Activated CD4-positive, alpha-beta memory T cell treated with anti-CD3 and anti-CD28 coated beads, Interleukin-2, amount 10 ng/mL, durations not matched to agents 7 days and 5 days (primary cell): Measurements from ENCODE around the gene WNT3. TPM values are rescaled to one million over a fixed set of nuclear protein-coding genes. Genes with fewer than 3 reads are reported as not detected.

Source experiments
- CTCF ChIA-PET: fragments of 350-600 bp; sonication (Branson Sonifier 250); formaldehyde crosslinking; loops from one replicate; lab custom pipeline; 2021; ENCODE audit warnings: antibody characterized with exemption, inconsistent platforms; lab: Charles Lee
- POLR2A ChIA-PET: fragments of 350-600 bp; sonication (Branson Sonifier 250); formaldehyde crosslinking; loops from one replicate; lab custom pipeline; 2021; ENCODE audit warnings: antibody characterized with exemption; lab: Charles Lee
- DNase-seq: peaks from one replicate; pipeline ENCODE4 v3.0.0-alpha.2; 2020
- H3K27ac Mint-ChIP-seq: one replicate; pipeline ENCODE4 v1.8.0; 2021; ENCODE audit warnings: mild to moderate bottlenecking, mixed read lengths
- H3K27me3 Mint-ChIP-seq: one replicate; pipeline ENCODE4 v1.8.0; 2021; ENCODE audit warnings: mixed read lengths
- H3K36me3 Mint-ChIP-seq: one replicate; pipeline ENCODE4 v1.8.0; 2021; ENCODE audit warnings: low read depth, mixed read lengths
- H3K4me1 Mint-ChIP-seq: one replicate; pipeline ENCODE4 v1.8.0; 2021; ENCODE audit warnings: mixed read lengths
- H3K4me3 Mint-ChIP-seq: one replicate; pipeline ENCODE4 v1.8.0; 2021; ENCODE audit warnings: mild to moderate bottlenecking, mixed read lengths
- H3K9me3 Mint-ChIP-seq: one replicate; pipeline ENCODE4 v1.8.0; 2021; ENCODE audit warnings: mixed read lengths
- total RNA-seq, 2 experiments: library from RNA; stranded (reverse); gene quantifications; one replicate each; pipeline ENCODE4 v1.2.3, GENCODE V29; 2021

WNT3 gene
- total RNA-seq, 2 experiments from 2014 or later: not detected

GRCh38 chr17:46732754-46733398 is 85.6 kb downstream of the WNT3 start:
- H3K4me1 Mint-ChIP-seq: no peaks in the 10 kb centered on the region
- CTCF ChIA-PET: no interaction called here
- H3K36me3 Mint-ChIP-seq: peaks cover 7% of the 10 kb centered on the region
- H3K27ac Mint-ChIP-seq: no peak overlapping the region
- no peaks in the 10 kb centered on the region for H3K9me3 Mint-ChIP-seq
- POLR2A ChIA-PET: interaction anchor here (0.6 kb wide), 1 partner anchor 414 kb away, joined by 3 read pairs; no protein-coding TSS in a partner anchor
- no peak for DNase-seq
- no peak overlapping the region for H3K4me3 Mint-ChIP-seq
- H3K27me3 Mint-ChIP-seq: no peaks in the 10 kb centered on the region

- no peaks in the 10 kb centered on the region for H3K9me3 Mint-ChIP-seq
- ChIA-PET POLR2A (no interaction called here), CTCF (no interaction called here)
- peaks cover 7% of the 10 kb centered on the region for H3K36me3 Mint-ChIP-seq
- no peaks in the 10 kb centered on the region for H3K4me1 Mint-ChIP-seq
- DNase-seq: no peak
- no peak overlapping the region for H3K4me3 Mint-ChIP-seq
- no peaks in the 10 kb centered on the region for H3K27me3 Mint-ChIP-seq
- no peak overlapping the region for H3K27ac Mint-ChIP-seq
Measured at GRCh38 chr17:46732160-46732559, 86.3 kb downstream of the WNT3 start.

- DNase-seq: no peak
- POLR2A ChIA-PET: no interaction called here
- Mint-ChIP-seq H3K4me3 (no peak overlapping the region), H3K27ac (no peak overlapping the region), H3K4me1 (no peaks in the 10 kb centered on the region), H3K36me3 (peaks cover 12% of the 10 kb centered on the region), H3K9me3 (no peaks in the 10 kb centered on the region), H3K27me3 (no peaks in the 10 kb centered on the region)
- CTCF ChIA-PET: no interaction called here
Measured at GRCh38 chr17:46730679-46731078, 87.8 kb downstream of the WNT3 start.

- Mint-ChIP-seq H3K27me3 (no peaks in the 10 kb centered on the region), H3K4me3 (no peak overlapping the region), H3K9me3 (no peaks in the 10 kb centered on the region), H3K4me1 (no peaks in the 10 kb centered on the region), H3K36me3 (peaks cover 12% of the 10 kb centered on the region), H3K27ac (no peak overlapping the region)
- DNase-seq: no peak
- POLR2A ChIA-PET: no interaction called here
- CTCF ChIA-PET: no interaction called here
Measured at GRCh38 chr17:46730026-46730425, 88.5 kb downstream of the WNT3 start.

- Mint-ChIP-seq H3K27me3 (no peaks in the 10 kb centered on the region), H3K36me3 (peaks cover 19% of the 10 kb centered on the region), H3K27ac (no peak overlapping the region), H3K9me3 (no peaks in the 10 kb centered on the region), H3K4me1 (no peaks in the 10 kb centered on the region), H3K4me3 (no peak overlapping the region)
- CTCF ChIA-PET: interaction anchor here (1.5 kb wide), 1 partner anchor 18 kb away, joined by 3 read pairs; no protein-coding TSS in a partner anchor
- no peak for DNase-seq
- POLR2A ChIA-PET: no interaction called here
Measured at GRCh38 chr17:46727572-46728348, 90.7 kb downstream of the WNT3 start.

- H3K27me3 Mint-ChIP-seq: no peaks in the 10 kb centered on the region
- H3K4me3 Mint-ChIP-seq: no peak overlapping the region
- H3K36me3 Mint-ChIP-seq: peaks cover 19% of the 10 kb centered on the region
- POLR2A ChIA-PET: no interaction called here
- no peak overlapping the region for H3K27ac Mint-ChIP-seq
- H3K4me1 Mint-ChIP-seq: no peaks in the 10 kb centered on the region
- DNase-seq: no peak
- no peaks in the 10 kb centered on the region for H3K9me3 Mint-ChIP-seq
- CTCF ChIA-PET: no interaction called here
Measured at GRCh38 chr17:46726206-46726605, 92.3 kb downstream of the WNT3 start.

- no peaks in the 10 kb centered on the region for H3K9me3 Mint-ChIP-seq
- H3K27ac Mint-ChIP-seq: no peak overlapping the region
- DNase-seq: no peak
- ChIA-PET POLR2A (no interaction called here), CTCF (no interaction called here)
- H3K4me1 Mint-ChIP-seq: no peaks in the 10 kb centered on the region
- H3K27me3 Mint-ChIP-seq: no peaks in the 10 kb centered on the region
- peaks cover 12% of the 10 kb centered on the region for H3K36me3 Mint-ChIP-seq
- H3K4me3 Mint-ChIP-seq: no peak overlapping the region
Measured at GRCh38 chr17:46722662-46723285, 95.7 kb downstream of the WNT3 start.

- Mint-ChIP-seq H3K27me3 (no peaks in the 10 kb centered on the region), H3K27ac (no peak overlapping the region), H3K36me3 (peaks cover 10% of the 10 kb centered on the region), H3K4me3 (no peak overlapping the region), H3K4me1 (no peaks in the 10 kb centered on the region), H3K9me3 (no peaks in the 10 kb centered on the region)
- ChIA-PET CTCF (interaction anchor here (0.6 kb wide), 1 partner anchor 1071 kb away, joined by 4 read pairs; no protein-coding TSS in a partner anchor), POLR2A (no interaction called here)
- DNase-seq: no peak
Measured at GRCh38 chr17:46720408-46720807, 98.1 kb downstream of the WNT3 start.

- Mint-ChIP-seq H3K9me3 (no peaks in the 10 kb centered on the region), H3K4me3 (no peak overlapping the region), H3K27me3 (no peaks in the 10 kb centered on the region), H3K27ac (no peak overlapping the region), H3K36me3 (peaks cover 11% of the 10 kb centered on the region), H3K4me1 (no peaks in the 10 kb centered on the region)
- ChIA-PET CTCF (no interaction called here), POLR2A (no interaction called here)
- DNase-seq: no peak
Measured at GRCh38 chr17:46719891-46720290, 98.6 kb downstream of the WNT3 start.

GRCh38 chr17:46717999-46718398 is 100.5 kb downstream of the WNT3 start:
- no peak overlapping the region for H3K4me3 Mint-ChIP-seq
- H3K27ac Mint-ChIP-seq: no peak overlapping the region
- H3K27me3 Mint-ChIP-seq: no peaks in the 10 kb centered on the region
- ChIA-PET POLR2A (no interaction called here), CTCF (no interaction called here)
- peaks cover 10% of the 10 kb centered on the region for H3K4me1 Mint-ChIP-seq
- H3K9me3 Mint-ChIP-seq: no peaks in the 10 kb centered on the region
- no peak for DNase-seq
- H3K36me3 Mint-ChIP-seq: peaks cover 19% of the 10 kb centered on the region

Other genes with a start within 250 kb of the WNT3 start
- gene ARL17A, start 239.0 kb downstream of the WNT3 start, total RNA-seq: 10 to 100 TPM; 20.4 to 20.5 TPM
- 10 to 100 TPM; 48.6 to 49.6 TPM for gene NSF, start 228.0 kb downstream of the WNT3 start, total RNA-seq
- not detected for gene WNT9B, start 32.9 kb upstream of the WNT3 start, total RNA-seq
- gene GOSR2, start 104.5 kb upstream of the WNT3 start, total RNA-seq: 10 to 100 TPM; 53.2 to 56.3 TPM
- not detected for gene RPRML, start 160.6 kb upstream of the WNT3 start, total RNA-seq